Stimulated activated CD8-positive, alpha-beta memory T cell treated with anti-CD3 and anti-CD28 coated beads, Interleukin-12 subunit alpha, Interleukin-12 subunit beta, amount 100 ng/mL, for 1 hour (primary cell): ENCODE measurements around the gene PRRT2.
"Not testable (repeated sequence)": the region's sequence is repeated elsewhere in the genome, so short reads cannot be mapped to it uniquely, and the experiment has no call there.

Experiments used
- DNase-seq: peaks from one replicate; pipeline ENCODE4 v3.0.0-alpha.2; 2020; ENCODE audit warnings: low read depth

The PRRT2 gene

GRCh38 chr16:29790949-29791844 lies 20.8 kb upstream of the PRRT2 start:
- no peak for DNase-seq

GRCh38 chr16:29791845-29792807 lies 19.9 kb upstream of the PRRT2 start:
- DNase-seq, result no peak

GRCh38 chr16:29793153-29793552 lies 18.8 kb upstream of the PRRT2 start:
- not testable (repeated sequence) for DNase-seq

GRCh38 chr16:29794231-29794710 lies 17.7 kb upstream of the PRRT2 start:
- no peak for DNase-seq

GRCh38 chr16:29802416-29802935 lies 9.5 kb upstream of the PRRT2 start:
- DNase-seq, result no peak

- DNase-seq, result no peak
Measured at GRCh38 chr16:29804020-29804419, 8.0 kb upstream of the PRRT2 start.

GRCh38 chr16:29804455-29805231 lies 7.3 kb upstream of the PRRT2 start:
- no peak for DNase-seq

GRCh38 chr16:29805232-29806098 lies 6.5 kb upstream of the PRRT2 start:
- DNase-seq, result peak; percentile 96

GRCh38 chr16:29806099-29806579 lies 5.9 kb upstream of the PRRT2 start, which contains the start of gene MAZ:
MAZ (plus strand) TSS chr16:29806529; CDS start chr16:29806702, 173 bp downstream.
- no peak for DNase-seq

- no peak for DNase-seq
Measured at GRCh38 chr16:29806641-29807425, 5.2 kb upstream of the PRRT2 start.

GRCh38 chr16:29807426-29808218 lies 4.4 kb upstream of the PRRT2 start:
- peak; percentile 74 for DNase-seq

- DNase-seq, result no peak
Measured at GRCh38 chr16:29808219-29808900, 3.6 kb upstream of the PRRT2 start.

GRCh38 chr16:29809031-29809747 lies 2.8 kb upstream of the PRRT2 start:
- DNase-seq, result no peak

GRCh38 chr16:29809850-29810698 lies 1.9 kb upstream of the PRRT2 start:
- DNase-seq, result no peak

GRCh38 chr16:29810699-29811169 lies 1.3 kb upstream of the PRRT2 start:
- no peak for DNase-seq
